ENCODE measurements around the gene RNF144A. TPM values are rescaled to one million over a fixed set of nuclear protein-coding genes. Genes with fewer than 3 reads are reported as not detected.

The RNF144A gene
- total and polyA plus RNA-seq, 2 experiments from 2014 or later, result 5.4 to 10.1 TPM

DNA sequence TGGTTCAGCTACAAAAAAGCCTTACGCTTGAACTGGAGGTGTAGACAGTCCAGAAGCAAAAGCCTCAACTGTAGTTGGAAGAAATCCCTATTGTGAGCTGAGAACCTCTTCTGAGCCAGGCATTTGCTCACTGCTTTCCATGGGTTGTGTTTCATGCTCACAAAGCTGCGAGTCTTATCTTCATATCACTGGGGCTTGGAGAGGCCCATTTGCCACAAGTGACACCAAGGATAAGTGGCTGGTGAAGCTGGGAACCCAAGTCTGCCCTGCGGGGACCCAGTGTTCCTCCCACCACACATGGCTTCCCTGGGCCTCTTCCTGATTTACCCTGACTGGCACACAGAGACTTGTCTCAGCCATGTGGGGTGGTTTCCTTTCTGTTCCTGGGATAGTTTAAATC, 130.4 kb downstream of the RNF144A start:
- DNase-seq (ENCODE audit: low spot score), result no peak
- no peak overlapping the region for H3K4me3 ChIP-seq
- no peak overlapping the region for H3K4me2 ChIP-seq
- H4K20me1 ChIP-seq (ENCODE audit: insufficient read depth, poor library complexity, severe bottlenecking), result no peaks in the 10 kb centered on the region
- TF ChIP-seq, protein P1, sequence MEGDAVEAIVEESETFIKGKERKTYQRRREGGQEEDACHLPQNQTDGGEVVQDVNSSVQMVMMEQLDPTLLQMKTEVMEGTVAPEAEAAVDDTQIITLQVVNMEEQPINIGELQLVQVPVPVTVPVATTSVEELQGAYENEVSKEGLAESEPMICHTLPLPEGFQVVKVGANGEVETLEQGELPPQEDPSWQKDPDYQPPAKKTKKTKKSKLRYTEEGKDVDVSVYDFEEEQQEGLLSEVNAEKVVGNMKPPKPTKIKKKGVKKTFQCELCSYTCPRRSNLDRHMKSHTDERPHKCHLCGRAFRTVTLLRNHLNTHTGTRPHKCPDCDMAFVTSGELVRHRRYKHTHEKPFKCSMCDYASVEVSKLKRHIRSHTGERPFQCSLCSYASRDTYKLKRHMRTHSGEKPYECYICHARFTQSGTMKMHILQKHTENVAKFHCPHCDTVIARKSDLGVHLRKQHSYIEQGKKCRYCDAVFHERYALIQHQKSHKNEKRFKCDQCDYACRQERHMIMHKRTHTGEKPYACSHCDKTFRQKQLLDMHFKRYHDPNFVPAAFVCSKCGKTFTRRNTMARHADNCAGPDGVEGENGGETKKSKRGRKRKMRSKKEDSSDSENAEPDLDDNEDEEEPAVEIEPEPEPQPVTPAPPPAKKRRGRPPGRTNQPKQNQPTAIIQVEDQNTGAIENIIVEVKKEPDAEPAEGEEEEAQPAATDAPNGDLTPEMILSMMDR (IDR thresholded peaks at IDR 0.05; ENCODE audit: poor library complexity), result no peak
- no peak for TF ChIP-seq EZH2phosphoT487 (IDR thresholded peaks at IDR 0.05; ENCODE audit: low read depth, severe bottlenecking, unreplicated experiment)
- no peak for TF ChIP-seq EZH2 (IDR thresholded peaks at IDR 0.05; ENCODE audit: borderline replicate concordance)
- H2AFZ ChIP-seq, result no peak overlapping the region
- WGBS (ENCODE audit: low lambda C conversion rate, missing lambda C conversion rate), result 68% methylated on average over 3 of the region's 3 CpGs
- H3K9me2 ChIP-seq (replicated peaks; ENCODE audit: insufficient read depth), result no peaks in the 10 kb centered on the region
- no peaks in the 10 kb centered on the region for H3K9me3 ChIP-seq (ENCODE audit: low read depth)
- H3K27me3 ChIP-seq, result no peaks in the 10 kb centered on the region
- H3K4me1 ChIP-seq (ENCODE audit: insufficient read depth), result no peaks in the 10 kb centered on the region
- no peaks in the 10 kb centered on the region for H3K36me3 ChIP-seq (replicated peaks; ENCODE audit: insufficient read depth, low read depth)
- no peaks in the 10 kb centered on the region for H3K79me2 ChIP-seq
- no peak overlapping the region for H3K27ac ChIP-seq

- Histone ChIP-seq H3K4me3 (no peak overlapping the region), H3K36me3 (replicated peaks; ENCODE audit: insufficient read depth, low read depth) (no peaks in the 10 kb centered on the region), H3K9me3 (ENCODE audit: low read depth) (no peaks in the 10 kb centered on the region), H3K9me2 (replicated peaks; ENCODE audit: insufficient read depth) (no peaks in the 10 kb centered on the region), H3K79me2 (no peaks in the 10 kb centered on the region), H3K27ac (no peak overlapping the region), H3K4me1 (ENCODE audit: insufficient read depth) (no peaks in the 10 kb centered on the region), H3K4me2 (no peak overlapping the region), H2AFZ (no peak overlapping the region), H3K27me3 (no peaks in the 10 kb centered on the region), H4K20me1 (ENCODE audit: insufficient read depth, poor library complexity, severe bottlenecking) (no peaks in the 10 kb centered on the region)
- no peak for TF ChIP-seq EZH2 (IDR thresholded peaks at IDR 0.05; ENCODE audit: borderline replicate concordance)
- TF ChIP-seq EZH2phosphoT487 (IDR thresholded peaks at IDR 0.05; ENCODE audit: low read depth, severe bottlenecking, unreplicated experiment), result no peak
- TF ChIP-seq, protein P1 (IDR thresholded peaks at IDR 0.05; ENCODE audit: poor library complexity), result no peak
- no peak for DNase-seq (ENCODE audit: low spot score)
- WGBS (ENCODE audit: low lambda C conversion rate, missing lambda C conversion rate), result 75% methylated on average over 4 of the region's 4 CpGs
These were observed 131.6 kb downstream of the RNF144A start for GRCh38 chr2:7048762-7049294.

DNA sequence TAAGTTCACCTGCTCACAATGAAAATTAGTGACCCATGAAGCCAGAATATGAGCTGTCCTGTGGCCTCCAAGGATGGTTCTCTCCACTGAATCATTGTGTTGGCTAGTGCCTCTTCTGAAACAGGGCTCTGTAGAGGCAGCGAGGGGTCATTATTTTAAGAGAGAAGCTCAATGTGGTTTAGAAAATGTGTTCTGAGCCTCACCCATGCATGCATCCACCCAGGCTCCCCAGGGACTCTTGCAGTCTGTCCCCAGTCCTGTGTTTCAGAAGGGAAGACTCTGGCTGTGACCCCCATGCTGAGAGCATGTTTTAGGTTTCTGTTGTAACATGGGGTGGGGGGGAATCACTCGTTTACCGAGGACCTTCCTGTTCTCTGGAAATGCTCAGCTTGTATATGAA, 135.2 kb downstream of the RNF144A start:
- Histone ChIP-seq H4K20me1 (ENCODE audit: insufficient read depth, poor library complexity, severe bottlenecking) (no peaks in the 10 kb centered on the region), H3K27ac (no peak overlapping the region), H2AFZ (no peak overlapping the region), H3K79me2 (no peaks in the 10 kb centered on the region), H3K9me3 (ENCODE audit: low read depth) (no peaks in the 10 kb centered on the region), H3K4me3 (no peak overlapping the region), H3K4me1 (ENCODE audit: insufficient read depth) (no peaks in the 10 kb centered on the region), H3K9me2 (replicated peaks; ENCODE audit: insufficient read depth) (no peaks in the 10 kb centered on the region), H3K4me2 (no peak overlapping the region), H3K27me3 (no peaks in the 10 kb centered on the region), H3K36me3 (replicated peaks; ENCODE audit: insufficient read depth, low read depth) (no peaks in the 10 kb centered on the region)
- TF ChIP-seq, protein P1 (IDR thresholded peaks at IDR 0.05; ENCODE audit: poor library complexity), result no peak
- no peak for TF ChIP-seq EZH2phosphoT487 (IDR thresholded peaks at IDR 0.05; ENCODE audit: low read depth, severe bottlenecking, unreplicated experiment)
- TF ChIP-seq EZH2 (IDR thresholded peaks at IDR 0.05; ENCODE audit: borderline replicate concordance), result no peak
- 90% methylated on average over 3 of the region's 3 CpGs for WGBS (ENCODE audit: low lambda C conversion rate, missing lambda C conversion rate)
- no peak for DNase-seq (ENCODE audit: low spot score)
